Left ventricle myocardium inferior (tissue), 1 donor: ENCODE measurements around the gene BRWD1. TPM values are rescaled to one million over a fixed set of nuclear protein-coding genes. Genes with fewer than 3 reads are reported as not detected.

ENCODE experiments used
- DNase-seq: peaks from one replicate; pipeline ENCODE4 v3.0.0-alpha.2; 2020
- H3K27ac ChIP-seq: fragments of 200-600 bp; replicated peaks from 2 replicates; pipeline ENCODE4 v1.8.0; 2021
- H3K27me3 ChIP-seq: fragments of 200-600 bp; 2 replicates; pipeline ENCODE4 v1.8.0; 2021; ENCODE audit warnings: low read depth
- H3K36me3 ChIP-seq: fragments of 200-600 bp; 2 replicates; pipeline ENCODE4 v1.8.0; 2021
- H3K4me1 ChIP-seq: fragments of 200-600 bp; 2 replicates; pipeline ENCODE4 v1.8.0; 2021
- H3K4me3 ChIP-seq: fragments of 200-600 bp; 2 replicates; pipeline ENCODE4 v1.8.0; 2021; ENCODE audit warnings: mild to moderate bottlenecking, moderate library complexity
- H3K9me3 ChIP-seq: fragments of 200-600 bp; replicated peaks from 2 replicates; pipeline ENCODE4 v1.8.0; 2021
- CTCF ChIP-seq: fragments of 200-600 bp; IDR thresholded peaks from 2 replicates; pipeline ENCODE4 v1.8.0; 2021; ENCODE audit warnings: antibody characterized with exemption, mild to moderate bottlenecking, borderline replicate concordance
- intact Hi-C: fragments of 100-400 bp; cut with micrococcal nuclease; formaldehyde crosslinking; loops from one replicate; pipeline ENCODE4 v1.11.0; 2022
- total RNA-seq: library from RNA; stranded (reverse); fragmentation: NEBNext Ultra II Directional; extraction: Animal tissue kit (Norgen Biotek cat#: 25700); gene quantifications from one replicate; pipeline ENCODE4 v1.2.1, GENCODE V29; 2021
- donor health status: DM: no; HTN: yes; CAD: no; lungs with severe emphysema.

The BRWD1 gene
- total RNA-seq, 1 donor from 2014 or later = 34.9 TPM

- Histone ChIP-seq H3K9me3 (no peaks in the 10 kb centered on the region), H3K4me1 (peaks cover 4% of the 10 kb centered on the region), H3K27ac (no peak overlapping the region), H3K36me3 (no peaks in the 10 kb centered on the region), H3K27me3 (no peaks in the 10 kb centered on the region), H3K4me3 (no peak overlapping the region)
- DNase-seq = no peak
- intact Hi-C loops = no loop called here
- TF ChIP-seq CTCF = no peak
Measured at GRCh38 chr21:39327727-39328126, 14.3 kb upstream of the BRWD1 start.

- H3K9me3 ChIP-seq = no peaks in the 10 kb centered on the region
- H3K27me3 ChIP-seq = no peaks in the 10 kb centered on the region
- no peak overlapping the region for H3K27ac ChIP-seq
- no peaks in the 10 kb centered on the region for H3K4me1 ChIP-seq
- no peak for TF ChIP-seq CTCF
- H3K4me3 ChIP-seq = no peak overlapping the region
- intact Hi-C loops = no loop called here
- no peaks in the 10 kb centered on the region for H3K36me3 ChIP-seq
- DNase-seq = no peak
Measured at GRCh38 chr21:39326607-39327307, 13.3 kb upstream of the BRWD1 start.

GRCh38 chr21:39325458-39325857, 12.0 kb upstream of the BRWD1 start:
- DNase-seq = no peak
- no peak for TF ChIP-seq CTCF
- no peaks in the 10 kb centered on the region for H3K36me3 ChIP-seq
- intact Hi-C loops = no loop called here
- H3K27ac ChIP-seq = no peak overlapping the region
- H3K4me1 ChIP-seq = no peaks in the 10 kb centered on the region
- H3K4me3 ChIP-seq = no peak overlapping the region
- no peaks in the 10 kb centered on the region for H3K27me3 ChIP-seq
- H3K9me3 ChIP-seq = no peaks in the 10 kb centered on the region

- DNase-seq = no peak
- no peak for TF ChIP-seq CTCF
- Histone ChIP-seq H3K27ac (no peak overlapping the region), H3K4me1 (peaks cover 23% of the 10 kb centered on the region), H3K9me3 (no peaks in the 10 kb centered on the region), H3K4me3 (no peak overlapping the region), H3K27me3 (no peaks in the 10 kb centered on the region), H3K36me3 (no peaks in the 10 kb centered on the region)
- intact Hi-C loops = no loop called here
Measured at GRCh38 chr21:39321424-39321823, 8.0 kb upstream of the BRWD1 start.

- Histone ChIP-seq H3K4me1 (peaks cover 32% of the 10 kb centered on the region), H3K27ac (peak overlapping the region; percentile 84), H3K27me3 (no peaks in the 10 kb centered on the region), H3K36me3 (no peaks in the 10 kb centered on the region), H3K9me3 (no peaks in the 10 kb centered on the region), H3K4me3 (no peak overlapping the region)
- DNase-seq = no peak
- TF ChIP-seq CTCF = no peak
- intact Hi-C loops = no loop called here
Measured at GRCh38 chr21:39319814-39320332, 6.4 kb upstream of the BRWD1 start.
